Liver (tissue), 3 donors: ENCODE measurements around the gene UBASH3A.

Source experiments
- GABPA ChIP-seq, 2 donors: IDR thresholded peaks in 1 of 2; conservative IDR thresholded peaks in 1 of 2; 2 replicates each; pipeline ENCODE4 v1.6.1; 2016; ENCODE audit warnings: antibody characterized with exemption in 2 of 2, mild to moderate bottlenecking in 1 of 2, moderate library complexity in 1 of 2
- JUND ChIP-seq, 2 donors: IDR thresholded peaks; 2 replicates each; pipeline ENCODE4 v1.6.1; 2016; ENCODE audit warnings: antibody characterized with exemption in 2 of 2
- RXRA ChIP-seq, 2 donors: IDR thresholded peaks; 2 replicates each; pipeline ENCODE4 v1.6.1; 2017 to 2018; ENCODE audit warnings: antibody characterized with exemption in 2 of 2, mild to moderate bottlenecking in 1 of 2
- TAF1 ChIP-seq: conservative IDR thresholded peaks from 2 replicates; pipeline ENCODE4 v1.6.1; 2016; ENCODE audit warnings: antibody characterized with exemption, mild to moderate bottlenecking
- TF ChIP-seq, protein P1 (sequence below): fragments of 150-350 bp; IDR thresholded peaks from 2 replicates; pipeline ENCODE4 v1.5.1; 2017; ENCODE audit warnings: improper control_type of control experiment, low read depth, low read length; ENCODE audit not compliant: missing input control
- TF ChIP-seq, protein P2 (sequence below): IDR thresholded peaks from 2 replicates; pipeline ENCODE4 v1.6.1; 2016; ENCODE audit warnings: antibody characterized with exemption, mild to moderate bottlenecking
- donor health status: healthy.
- donor health status: healthy.

DNA sequence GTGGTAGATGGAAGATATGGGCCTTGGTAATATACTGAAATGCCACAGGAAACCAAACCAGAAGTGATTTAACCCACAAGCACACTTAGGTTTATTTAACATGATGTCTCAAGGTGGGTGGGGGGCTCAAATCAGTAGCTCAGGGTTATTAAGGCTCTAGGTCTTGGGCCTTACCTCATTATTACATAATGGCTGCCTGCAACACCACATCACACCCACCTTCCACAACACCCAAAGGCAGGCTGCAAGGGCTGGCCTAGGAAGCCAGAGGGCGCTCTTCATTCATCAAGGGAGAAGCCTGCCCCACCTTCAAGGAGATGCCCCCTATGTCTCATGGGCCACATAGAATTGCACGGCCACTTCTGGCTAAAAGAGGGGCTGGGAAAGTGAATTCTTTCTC, 43.4 kb upstream of the UBASH3A start:
- TF ChIP-seq GABPA (IDR thresholded peaks at IDR 0.05 in 1 of 2, conservative IDR thresholded peaks at IDR 0.05 in 1 of 2) = no peak
- TF ChIP-seq, protein P1, sequence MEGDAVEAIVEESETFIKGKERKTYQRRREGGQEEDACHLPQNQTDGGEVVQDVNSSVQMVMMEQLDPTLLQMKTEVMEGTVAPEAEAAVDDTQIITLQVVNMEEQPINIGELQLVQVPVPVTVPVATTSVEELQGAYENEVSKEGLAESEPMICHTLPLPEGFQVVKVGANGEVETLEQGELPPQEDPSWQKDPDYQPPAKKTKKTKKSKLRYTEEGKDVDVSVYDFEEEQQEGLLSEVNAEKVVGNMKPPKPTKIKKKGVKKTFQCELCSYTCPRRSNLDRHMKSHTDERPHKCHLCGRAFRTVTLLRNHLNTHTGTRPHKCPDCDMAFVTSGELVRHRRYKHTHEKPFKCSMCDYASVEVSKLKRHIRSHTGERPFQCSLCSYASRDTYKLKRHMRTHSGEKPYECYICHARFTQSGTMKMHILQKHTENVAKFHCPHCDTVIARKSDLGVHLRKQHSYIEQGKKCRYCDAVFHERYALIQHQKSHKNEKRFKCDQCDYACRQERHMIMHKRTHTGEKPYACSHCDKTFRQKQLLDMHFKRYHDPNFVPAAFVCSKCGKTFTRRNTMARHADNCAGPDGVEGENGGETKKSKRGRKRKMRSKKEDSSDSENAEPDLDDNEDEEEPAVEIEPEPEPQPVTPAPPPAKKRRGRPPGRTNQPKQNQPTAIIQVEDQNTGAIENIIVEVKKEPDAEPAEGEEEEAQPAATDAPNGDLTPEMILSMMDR = no peak
- TF ChIP-seq RXRA (IDR thresholded peaks at IDR 0.05) = no peak
- TF ChIP-seq, protein P2, sequence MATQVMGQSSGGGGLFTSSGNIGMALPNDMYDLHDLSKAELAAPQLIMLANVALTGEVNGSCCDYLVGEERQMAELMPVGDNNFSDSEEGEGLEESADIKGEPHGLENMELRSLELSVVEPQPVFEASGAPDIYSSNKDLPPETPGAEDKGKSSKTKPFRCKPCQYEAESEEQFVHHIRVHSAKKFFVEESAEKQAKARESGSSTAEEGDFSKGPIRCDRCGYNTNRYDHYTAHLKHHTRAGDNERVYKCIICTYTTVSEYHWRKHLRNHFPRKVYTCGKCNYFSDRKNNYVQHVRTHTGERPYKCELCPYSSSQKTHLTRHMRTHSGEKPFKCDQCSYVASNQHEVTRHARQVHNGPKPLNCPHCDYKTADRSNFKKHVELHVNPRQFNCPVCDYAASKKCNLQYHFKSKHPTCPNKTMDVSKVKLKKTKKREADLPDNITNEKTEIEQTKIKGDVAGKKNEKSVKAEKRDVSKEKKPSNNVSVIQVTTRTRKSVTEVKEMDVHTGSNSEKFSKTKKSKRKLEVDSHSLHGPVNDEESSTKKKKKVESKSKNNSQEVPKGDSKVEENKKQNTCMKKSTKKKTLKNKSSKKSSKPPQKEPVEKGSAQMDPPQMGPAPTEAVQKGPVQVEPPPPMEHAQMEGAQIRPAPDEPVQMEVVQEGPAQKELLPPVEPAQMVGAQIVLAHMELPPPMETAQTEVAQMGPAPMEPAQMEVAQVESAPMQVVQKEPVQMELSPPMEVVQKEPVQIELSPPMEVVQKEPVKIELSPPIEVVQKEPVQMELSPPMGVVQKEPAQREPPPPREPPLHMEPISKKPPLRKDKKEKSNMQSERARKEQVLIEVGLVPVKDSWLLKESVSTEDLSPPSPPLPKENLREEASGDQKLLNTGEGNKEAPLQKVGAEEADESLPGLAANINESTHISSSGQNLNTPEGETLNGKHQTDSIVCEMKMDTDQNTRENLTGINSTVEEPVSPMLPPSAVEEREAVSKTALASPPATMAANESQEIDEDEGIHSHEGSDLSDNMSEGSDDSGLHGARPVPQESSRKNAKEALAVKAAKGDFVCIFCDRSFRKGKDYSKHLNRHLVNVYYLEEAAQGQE = no peak
- TF ChIP-seq TAF1 = no peak
- TF ChIP-seq JUND (IDR thresholded peaks at IDR 0.05) = no peak
